Right lobe of liver (tissue), 6 donors: ENCODE results near the gene COMMD6. TPM values are rescaled to one million over a fixed set of nuclear protein-coding genes. Genes with fewer than 3 reads are reported as not detected.

Source experiments
- ATAC-seq, 4 donors: fragments of 200-7000 bp; cut with Tn5 transposase; one replicate each; pipeline ENCODE4 v1.9.1; 2020; ENCODE audit warnings: mild to moderate bottlenecking in 4 of 4, moderate library complexity in 4 of 4
- DNase-seq, 3 donors: peaks; one replicate each; pipeline ENCODE4 v3.0.0-alpha.2; 2020
- H3K27ac ChIP-seq, 3 donors: fragments of 200-600 bp; one replicate each; pipeline ENCODE4 v1.8.0; 2022
- H3K27me3 ChIP-seq, 2 donors: fragments of 200-600 bp; one replicate each; pipeline ENCODE4 v1.8.0; 2022
- H3K36me3 ChIP-seq, 4 donors: fragments of 200-600 bp; sonication (generic) in 1 of 4; one replicate each; pipeline versions ENCODE4 v1.5.1 to v1.8.0; 2017 to 2022; ENCODE audit warnings: control low read depth in 1 of 4
- H3K4me1 ChIP-seq, 4 donors: fragments of 200-600 bp; sonication (generic) in 1 of 4; one replicate each; pipeline versions ENCODE4 v1.5.1 to v1.8.0; 2017 to 2022; ENCODE audit warnings: control low read depth in 1 of 4
- H3K4me3 ChIP-seq, 3 donors: fragments of 200-600 bp; one replicate each; pipeline ENCODE4 v1.8.0; 2022
- H3K9me3 ChIP-seq, 4 donors: fragments of 200-600 bp; sonication (generic) in 1 of 4; one replicate each; pipeline versions ENCODE4 v1.5.1 to v1.8.0; 2017 to 2022; ENCODE audit warnings: control low read depth in 1 of 4
- POLR2A ChIP-seq: fragments of 450-650 bp; IDR thresholded peaks from one replicate; pipeline ENCODE4 v1.6.1; 2017; ENCODE audit warnings: antibody characterized with exemption, mild to moderate bottlenecking
- WGBS: methylation state at CpG from one replicate; pipeline ENCODE4 v1.1.6; 2018; ENCODE audit warnings: low coverage, low lambda C conversion rate; ENCODE audit not compliant: insufficient coverage; ENCODE audit errors: missing lambda C conversion rate; 5-methylcytosine and 5-hydroxymethylcytosine counted together
- intact Hi-C, 2 donors: fragments of 100-400 bp; cut with DNase I; formaldehyde crosslinking; loops; one replicate each; pipeline versions ENCODE4 v1.11.2 to v1.14.1; 2022
- total RNA-seq, 6 experiments: library from RNA; depleted of rRNA in 2 of 6; stranded (reverse); fragments of >200 nt in 2 of 6; fragmentation: NEBNext Ultra II Directional in 3 of 6; extraction: Animal tissue kit (Norgen Biotek cat#: 25700) in 3 of 6; gene quantifications; one replicate each; pipeline versions ENCODE4 v1.1.0 to v1.2.4, GENCODE V29; 2016 to 2023
- TF ChIP-seq, protein P1 (sequence below), 4 donors: fragments of 200-600 bp in 3 of 4; fragments of 450-650 bp in 1 of 4; IDR thresholded peaks; one replicate each; pipeline versions ENCODE4 v1.5.1 to v1.8.0; 2016 to 2022; ENCODE audit warnings: antibody characterized with exemption in 4 of 4, mild to moderate bottlenecking in 2 of 4
- donor health status: DM: no; HTN: yes; CAD: no.
- donor health status: DM: no; HTN: no; CAD: no.
- donor health status: DM: no; HTN: no; CAD: no.
- donor health status: DM: no; HTN: yes; CAD: no.
- donor health status: DM: no; HTN: yes; CAD: no.

The COMMD6 gene
- total RNA-seq, 6 experiments from 2014 or later: 35.0 to 86.1 (median 58.2) TPM

- no peak for DNase-seq
- H3K36me3 ChIP-seq: no peaks in the 10 kb centered on the region
- intact Hi-C loops: no loop called here
- TF ChIP-seq, protein P1, sequence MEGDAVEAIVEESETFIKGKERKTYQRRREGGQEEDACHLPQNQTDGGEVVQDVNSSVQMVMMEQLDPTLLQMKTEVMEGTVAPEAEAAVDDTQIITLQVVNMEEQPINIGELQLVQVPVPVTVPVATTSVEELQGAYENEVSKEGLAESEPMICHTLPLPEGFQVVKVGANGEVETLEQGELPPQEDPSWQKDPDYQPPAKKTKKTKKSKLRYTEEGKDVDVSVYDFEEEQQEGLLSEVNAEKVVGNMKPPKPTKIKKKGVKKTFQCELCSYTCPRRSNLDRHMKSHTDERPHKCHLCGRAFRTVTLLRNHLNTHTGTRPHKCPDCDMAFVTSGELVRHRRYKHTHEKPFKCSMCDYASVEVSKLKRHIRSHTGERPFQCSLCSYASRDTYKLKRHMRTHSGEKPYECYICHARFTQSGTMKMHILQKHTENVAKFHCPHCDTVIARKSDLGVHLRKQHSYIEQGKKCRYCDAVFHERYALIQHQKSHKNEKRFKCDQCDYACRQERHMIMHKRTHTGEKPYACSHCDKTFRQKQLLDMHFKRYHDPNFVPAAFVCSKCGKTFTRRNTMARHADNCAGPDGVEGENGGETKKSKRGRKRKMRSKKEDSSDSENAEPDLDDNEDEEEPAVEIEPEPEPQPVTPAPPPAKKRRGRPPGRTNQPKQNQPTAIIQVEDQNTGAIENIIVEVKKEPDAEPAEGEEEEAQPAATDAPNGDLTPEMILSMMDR (IDR thresholded peaks at IDR 0.05): no peak
- 94% methylated on average over 8 of the region's 30 CpGs for WGBS
- H3K9me3 ChIP-seq: no peaks in the 10 kb centered on the region
- no peak overlapping the region for H3K27ac ChIP-seq
- no peaks in the 10 kb centered on the region for H3K4me1 ChIP-seq
- ATAC-seq: no peak
- H3K4me3 ChIP-seq: no peak overlapping the region
- H3K27me3 ChIP-seq: no peaks in the 10 kb centered on the region
Measured at GRCh38 chr13:75518439-75519088, 19.1 kb downstream of the COMMD6 start.

GRCh38 chr13:75514080-75514995, 23.3 kb downstream of the COMMD6 start:
- Histone ChIP-seq H3K36me3 (no peaks in the 10 kb centered on the region), H3K27ac (no peak overlapping the region), H3K4me1 (no peaks in the 10 kb centered on the region), H3K4me3 (no peak overlapping the region), H3K27me3 (no peaks in the 10 kb centered on the region), H3K9me3 (no peaks in the 10 kb centered on the region)
- ATAC-seq (no peak), DNase-seq (no peak)
- intact Hi-C loops: no loop called here
- 66% methylated on average over 3 of the region's 3 CpGs for WGBS
- no peak for TF ChIP-seq POLR2A
- TF ChIP-seq, protein P1 (IDR thresholded peaks at IDR 0.05): no peak

- DNase-seq: no peak
- ATAC-seq: no peak
- Histone ChIP-seq H3K27ac (no peak overlapping the region), H3K27me3 (no peaks in the 10 kb centered on the region), H3K4me3 (no peak overlapping the region), H3K36me3 (no peaks in the 10 kb centered on the region), H3K4me1 (no peaks in the 10 kb centered on the region), H3K9me3 (no peaks in the 10 kb centered on the region)
- WGBS: 71% methylated on average over 5 of the region's 5 CpGs
- TF ChIP-seq POLR2A: no peak
- TF ChIP-seq, protein P1 (IDR thresholded peaks at IDR 0.05): no peak
- intact Hi-C loops: no loop called here
Measured at GRCh38 chr13:75513271-75513670, 24.4 kb downstream of the COMMD6 start.

DNA sequence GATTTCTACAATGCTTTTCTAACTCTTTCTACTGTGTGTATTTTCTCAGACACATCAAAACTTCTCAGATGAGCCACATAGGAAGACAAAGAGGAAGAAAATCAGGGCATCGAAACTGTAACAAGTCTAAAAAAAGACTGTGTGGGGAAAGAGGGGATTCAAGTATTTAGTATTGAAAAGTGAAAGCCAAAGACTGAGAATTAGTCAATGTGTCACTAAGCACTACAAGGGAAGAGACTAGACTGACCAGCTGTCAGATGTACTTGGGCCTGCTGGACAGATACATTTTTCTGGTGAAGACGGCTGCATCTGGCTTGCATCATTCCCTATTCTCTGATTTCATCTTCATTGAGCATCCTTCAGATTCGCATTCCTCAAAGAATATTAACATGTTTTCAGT, 25.4 kb downstream of the COMMD6 start:
- DNase-seq (no peak), ATAC-seq (peak in 2 of 4 donors; percentile 41 to 50)
- intact Hi-C loops: no loop called here
- no peaks in the 10 kb centered on the region for H3K4me1 ChIP-seq
- no peaks in the 10 kb centered on the region for H3K9me3 ChIP-seq
- no peak overlapping the region for H3K4me3 ChIP-seq
- 61% methylated on average over 3 of the region's 3 CpGs for WGBS
- TF ChIP-seq, protein P1 (IDR thresholded peaks at IDR 0.05): no peak
- TF ChIP-seq POLR2A: no peak
- H3K27ac ChIP-seq: no peak overlapping the region
- H3K36me3 ChIP-seq: no peaks in the 10 kb centered on the region
- no peaks in the 10 kb centered on the region for H3K27me3 ChIP-seq
